Measurements from ENCODE around the gene HSPA2.

DNA sequence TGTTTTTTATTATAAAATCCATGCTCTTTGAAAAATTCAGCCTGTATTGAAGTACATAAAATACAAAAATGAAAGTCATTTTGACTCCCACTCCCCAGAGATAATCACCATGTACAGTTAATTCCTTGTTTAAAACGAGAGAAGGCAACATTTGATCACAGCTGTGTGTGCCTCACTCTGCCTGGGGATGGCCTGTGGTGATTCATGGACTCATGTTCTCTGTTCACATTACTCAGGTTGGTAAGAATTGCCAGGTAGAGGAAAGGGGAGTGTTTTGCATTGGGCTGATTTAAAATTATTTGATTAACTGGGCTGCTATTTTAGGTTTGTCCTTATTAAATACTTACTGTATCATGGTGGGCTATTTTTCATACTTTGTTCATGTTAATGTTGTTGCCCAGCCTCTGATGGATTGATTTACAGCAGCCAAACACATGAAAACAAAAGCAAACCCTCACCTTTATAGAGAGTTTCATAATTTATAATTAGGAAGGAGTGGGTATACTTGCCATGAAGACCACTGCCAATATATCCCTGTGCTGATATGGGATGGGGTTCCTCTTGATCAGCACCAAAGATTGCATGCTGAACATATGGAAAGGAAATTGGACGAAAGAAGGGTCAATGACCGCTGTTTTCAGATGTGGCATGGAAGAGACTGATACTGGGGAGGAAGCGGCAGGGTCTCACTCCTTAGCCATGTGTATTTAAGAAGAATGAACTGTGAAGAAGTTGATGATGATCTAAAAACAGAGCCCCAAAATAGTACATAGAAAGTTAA lies 33.0 kb upstream of the HSPA2 start:
- TF ChIP-seq POLR2A (IDR thresholded peaks at IDR 0.05; ENCODE audit: low read depth, low read length): no peak
- no peak for TF ChIP-seq POLR2AphosphoS5 (IDR thresholded peaks at IDR 0.05; ENCODE audit: low read depth, low read length)
